HG03565 (cell line): ENCODE results near the gene GJA9.
"Not testable (repeated sequence)": the region's sequence is repeated elsewhere in the genome, so short reads cannot be mapped to it uniquely, and the experiment has no call there.

Experiments used
- ATAC-seq: cut with Tn5 transposase; IDR thresholded peaks from one replicate; pipeline ENCODE4 v1.9.1; 2021; ENCODE audit warnings: mild to moderate bottlenecking, moderate library complexity; ENCODE audit not compliant: unreplicated experiment

GJA9 gene

GRCh38 chr1:38875811-38876210 lies 5.6 kb downstream of the GJA9 start:
- ATAC-seq, result no peak

GRCh38 chr1:38873027-38873969 lies 8.1 kb downstream of the GJA9 start, which contains the start of gene MYCBP:
Gene MYCBP (minus strand): TSS chr1:38873348. CDS start chr1:38873305, 43 bp downstream.
- peak; percentile 92 for ATAC-seq

GRCh38 chr1:38872401-38873026 lies 8.9 kb downstream of the GJA9 start:
- peak; percentile 12 for ATAC-seq

GRCh38 chr1:38870996-38871395 lies 10.4 kb downstream of the GJA9 start:
- no peak for ATAC-seq

GRCh38 chr1:38867208-38867607 lies 14.2 kb downstream of the GJA9 start:
- ATAC-seq, result no peak

- no peak for ATAC-seq
These were observed 16.2 kb downstream of the GJA9 start for GRCh38 chr1:38865112-38865715.

- no peak for ATAC-seq
These were observed 21.0 kb downstream of the GJA9 start for GRCh38 chr1:38860454-38860795.

- peak; percentile 85 for ATAC-seq
These were observed 21.6 kb downstream of the GJA9 start, which contains the start of gene RRAGC for GRCh38 chr1:38859561-38860453. Gene RRAGC (minus strand): TSS chr1:38859772. CDS start chr1:38859646, 126 bp downstream.

GRCh38 chr1:38858833-38859560 lies 22.4 kb downstream of the GJA9 start:
- ATAC-seq, result peak; percentile 26

- peak; percentile 41 for ATAC-seq
These were observed 28.6 kb downstream of the GJA9 start for GRCh38 chr1:38852780-38853179.

GRCh38 chr1:38848071-38848470 lies 33.3 kb downstream of the GJA9 start:
- ATAC-seq, result no peak

- ATAC-seq, result no peak
These were observed 35.2 kb downstream of the GJA9 start for GRCh38 chr1:38846210-38846609.

- not testable (repeated sequence) for ATAC-seq
These were observed 36.3 kb downstream of the GJA9 start for GRCh38 chr1:38845088-38845487.

GRCh38 chr1:38840281-38840680 lies 41.1 kb downstream of the GJA9 start:
- no peak for ATAC-seq

GRCh38 chr1:38839363-38839762 lies 42.0 kb downstream of the GJA9 start:
- ATAC-seq, result no peak

- not testable (repeated sequence) for ATAC-seq
These were observed 45.1 kb downstream of the GJA9 start for GRCh38 chr1:38836316-38836715.

- no peak for ATAC-seq
These were observed 46.2 kb downstream of the GJA9 start for GRCh38 chr1:38834937-38835827.

GRCh38 chr1:38834221-38834782 lies 47.1 kb downstream of the GJA9 start:
- ATAC-seq, result no peak

- ATAC-seq, result no peak
These were observed 48.2 kb downstream of the GJA9 start for GRCh38 chr1:38833146-38833545.
